Loucy (cell line): ENCODE measurements around the gene BCL2.

Experiments used
- H2AFZ ChIP-seq: fragments of 200-600 bp; sonication (generic); 2 replicates; pipeline ENCODE4 v1.6.0; 2016; ENCODE audit warnings: antibody characterized with exemption, mild to moderate bottlenecking, low read length, moderate library complexity
- H3F3A ChIP-seq: fragments of 200-600 bp; 2 replicates; pipeline ENCODE4 v1.6.0; 2016; ENCODE audit warnings: antibody characterized with exemption, low read depth, mild to moderate bottlenecking
- H3K27me3 ChIP-seq: fragments of 200-600 bp; sonication (generic); 2 replicates; pipeline ENCODE4 v1.6.1; 2014; ENCODE audit warnings: low read length, mild to moderate bottlenecking; ENCODE audit not compliant: insufficient read depth, poor library complexity, severe bottlenecking
- H3K36me3 ChIP-seq: fragments of 200-600 bp; sonication (generic); 2 replicates; pipeline ENCODE4 v1.6.1; 2016; ENCODE audit warnings: low read length; ENCODE audit not compliant: insufficient read depth
- H3K4me1 ChIP-seq: fragments of 200-600 bp; sonication (generic); 2 replicates; pipeline ENCODE4 v1.5.1; 2014; ENCODE audit warnings: low read length, mild to moderate bottlenecking; ENCODE audit not compliant: insufficient read depth, poor library complexity, severe bottlenecking
- H3K4me2 ChIP-seq: fragments of 200-600 bp; sonication (generic); 2 replicates; pipeline ENCODE4 v1.6.0; 2014; ENCODE audit warnings: antibody characterized with exemption, low read length, low read depth, mild to moderate bottlenecking; ENCODE audit not compliant: poor library complexity, severe bottlenecking
- H3K4me3 ChIP-seq: fragments of 200-600 bp; sonication (generic); 2 replicates; pipeline ENCODE4 v1.5.1; 2014; ENCODE audit warnings: low read length, mild to moderate bottlenecking, mixed read lengths; ENCODE audit not compliant: poor library complexity, severe bottlenecking
- H3K79me2 ChIP-seq: fragments of 200-600 bp; sonication (generic); 2 replicates; pipeline ENCODE4 v1.6.1; 2014; ENCODE audit warnings: low read length; ENCODE audit not compliant: insufficient read depth
- H3K9ac ChIP-seq: fragments of 200-600 bp; sonication (generic); 2 replicates; pipeline ENCODE4 v1.6.0; 2014; ENCODE audit warnings: mild to moderate bottlenecking, low read depth, low read length, moderate library complexity; ENCODE audit not compliant: poor library complexity, severe bottlenecking
- H3K9me2 ChIP-seq: fragments of 200-600 bp; sonication (generic); replicated peaks from 2 replicates; pipeline ENCODE4 v1.6.1; 2016; ENCODE audit warnings: low read depth, low read length, mixed read lengths
- H3K9me3 ChIP-seq: fragments of 200-600 bp; sonication (generic); 2 replicates; pipeline ENCODE4 v1.6.1; 2014; ENCODE audit warnings: mild to moderate bottlenecking, antibody characterized with exemption, low read length, low read depth; ENCODE audit not compliant: insufficient read depth
- H4K20me1 ChIP-seq: fragments of 200-600 bp; sonication (generic); 2 replicates; pipeline ENCODE4 v1.6.0; 2014; ENCODE audit warnings: antibody characterized with exemption, low read length, mild to moderate bottlenecking; ENCODE audit not compliant: insufficient read depth, poor library complexity, severe bottlenecking
- EZH2phosphoT487 ChIP-seq: fragments of 200-600 bp; IDR thresholded peaks from 2 replicates; pipeline ENCODE4 v1.6.1; 2018; ENCODE audit warnings: antibody characterized with exemption, mild to moderate bottlenecking, moderate library complexity, borderline replicate concordance
- TF ChIP-seq, protein P1 (sequence below): fragments of 200-600 bp; sonication (generic); conservative IDR thresholded peaks from 2 replicates; pipeline ENCODE4 v1.5.1; 2014; ENCODE audit warnings: mild to moderate bottlenecking, antibody characterized with exemption, low read length

BCL2 gene

DNA sequence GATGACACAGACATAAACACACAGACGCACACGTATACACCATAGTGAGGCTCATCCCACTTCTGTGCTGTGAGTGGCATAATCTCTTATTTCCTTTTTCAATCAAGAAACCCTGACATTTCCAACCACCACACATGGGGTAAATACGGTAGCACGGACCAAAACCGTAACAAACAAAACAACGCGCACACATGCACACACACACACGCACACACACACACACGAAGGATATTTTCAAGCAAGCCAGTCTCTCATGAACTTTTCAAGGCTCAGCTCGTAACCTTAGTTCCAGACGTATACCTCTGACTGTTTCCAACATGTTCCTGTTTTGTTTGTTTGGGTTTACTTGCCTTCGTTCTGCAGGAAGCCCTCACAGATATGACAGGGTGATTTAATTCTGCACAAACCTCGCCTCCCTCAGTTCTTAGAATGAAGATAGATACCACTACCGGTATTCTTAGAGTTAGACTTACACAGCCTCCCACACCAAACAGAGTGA, 119.8 kb downstream of the BCL2 start:
- Histone ChIP-seq H3K4me3 (no peak overlapping the region), H3K4me2 (no peak overlapping the region), H3K79me2 (peaks cover 60% of the 10 kb centered on the region), H3K9ac (no peak overlapping the region), H3K9me2 (no peaks in the 10 kb centered on the region), H3F3A (0 out of 2 replicates have a peak, but pooled peaks cover 5% of the 10 kb centered on the region), H2AFZ (no peak overlapping the region), H3K4me1 (peaks cover 12% of the 10 kb centered on the region), H3K36me3 (no peaks in the 10 kb centered on the region), H3K9me3 (no peaks in the 10 kb centered on the region), H3K27me3 (no peaks in the 10 kb centered on the region), H4K20me1 (peaks cover 10% of the 10 kb centered on the region)
- no peak for TF ChIP-seq EZH2phosphoT487
- TF ChIP-seq, protein P1, sequence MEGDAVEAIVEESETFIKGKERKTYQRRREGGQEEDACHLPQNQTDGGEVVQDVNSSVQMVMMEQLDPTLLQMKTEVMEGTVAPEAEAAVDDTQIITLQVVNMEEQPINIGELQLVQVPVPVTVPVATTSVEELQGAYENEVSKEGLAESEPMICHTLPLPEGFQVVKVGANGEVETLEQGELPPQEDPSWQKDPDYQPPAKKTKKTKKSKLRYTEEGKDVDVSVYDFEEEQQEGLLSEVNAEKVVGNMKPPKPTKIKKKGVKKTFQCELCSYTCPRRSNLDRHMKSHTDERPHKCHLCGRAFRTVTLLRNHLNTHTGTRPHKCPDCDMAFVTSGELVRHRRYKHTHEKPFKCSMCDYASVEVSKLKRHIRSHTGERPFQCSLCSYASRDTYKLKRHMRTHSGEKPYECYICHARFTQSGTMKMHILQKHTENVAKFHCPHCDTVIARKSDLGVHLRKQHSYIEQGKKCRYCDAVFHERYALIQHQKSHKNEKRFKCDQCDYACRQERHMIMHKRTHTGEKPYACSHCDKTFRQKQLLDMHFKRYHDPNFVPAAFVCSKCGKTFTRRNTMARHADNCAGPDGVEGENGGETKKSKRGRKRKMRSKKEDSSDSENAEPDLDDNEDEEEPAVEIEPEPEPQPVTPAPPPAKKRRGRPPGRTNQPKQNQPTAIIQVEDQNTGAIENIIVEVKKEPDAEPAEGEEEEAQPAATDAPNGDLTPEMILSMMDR: no peak

DNA sequence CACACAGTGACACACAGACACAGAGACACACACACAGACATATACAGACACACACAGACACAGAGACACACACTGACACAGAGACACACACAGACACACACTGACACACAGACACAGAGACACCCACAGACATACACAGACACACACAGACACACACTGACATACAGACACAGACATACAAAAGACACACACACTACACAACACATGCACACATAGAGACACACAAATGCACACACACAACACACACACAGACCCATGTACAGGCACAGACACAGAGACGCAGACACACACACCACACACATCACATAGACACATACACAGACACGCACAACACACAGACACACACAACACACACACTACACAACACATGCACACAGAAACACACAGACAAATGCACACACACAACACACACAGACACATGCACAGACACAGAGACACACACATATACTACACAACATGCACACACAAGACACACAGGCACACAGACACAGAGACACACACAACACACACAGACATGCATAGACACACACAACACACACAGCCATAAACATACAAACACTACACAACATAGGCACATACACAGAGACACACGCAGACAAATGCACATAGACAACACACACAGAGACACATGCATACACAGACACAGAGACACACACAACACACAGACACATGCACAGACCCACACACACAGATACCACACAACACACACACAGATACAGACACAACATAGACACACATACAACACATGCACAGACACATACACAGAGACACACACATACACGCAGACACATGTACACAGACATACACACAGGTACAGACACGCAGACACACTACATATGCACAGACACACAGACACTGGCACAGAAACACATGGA, 120.5 kb downstream of the BCL2 start:
- H3K27me3 ChIP-seq: no peaks in the 10 kb centered on the region
- no peaks in the 10 kb centered on the region for H3K9me2 ChIP-seq
- TF ChIP-seq EZH2phosphoT487: no peak
- TF ChIP-seq, protein P1: no peak
- peaks cover 53% of the 10 kb centered on the region for H3K79me2 ChIP-seq
- H3K4me2 ChIP-seq: no peak overlapping the region
- H4K20me1 ChIP-seq: peaks cover 7% of the 10 kb centered on the region
- H2AFZ ChIP-seq: no peak overlapping the region
- 0 out of 2 replicates have a peak, but pooled peaks cover 5% of the 10 kb centered on the region for H3F3A ChIP-seq
- peaks cover 12% of the 10 kb centered on the region for H3K4me1 ChIP-seq
- H3K9ac ChIP-seq: no peak overlapping the region
- no peaks in the 10 kb centered on the region for H3K36me3 ChIP-seq
- H3K4me3 ChIP-seq: no peak overlapping the region
- no peaks in the 10 kb centered on the region for H3K9me3 ChIP-seq

DNA sequence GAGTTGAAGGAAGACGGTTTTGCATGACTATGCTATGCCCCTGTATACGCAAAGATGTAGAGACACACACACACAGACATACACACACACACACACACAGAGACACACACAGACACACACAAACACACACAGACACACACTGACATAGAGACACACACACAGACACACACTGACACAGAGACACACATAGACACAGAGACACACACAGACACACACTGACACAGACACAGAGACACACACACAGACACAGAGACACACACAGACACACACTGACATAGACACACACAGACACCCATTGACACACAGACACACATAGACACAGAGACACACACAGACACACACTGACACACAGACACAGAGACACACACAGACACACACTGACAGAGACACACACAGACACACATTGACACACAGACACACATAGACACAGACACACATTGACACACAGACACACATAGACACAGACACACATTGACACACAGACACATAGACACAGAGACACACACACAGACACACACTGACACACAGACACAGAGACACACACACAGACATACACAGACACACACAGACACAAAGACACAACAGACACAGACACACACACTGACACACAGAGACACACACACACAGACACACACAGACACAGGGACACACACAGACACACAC, 121.3 kb downstream of the BCL2 start:
- peaks cover 50% of the 10 kb centered on the region for H3K79me2 ChIP-seq
- H3K4me3 ChIP-seq: no peak overlapping the region
- no peaks in the 10 kb centered on the region for H3K9me3 ChIP-seq

More for the DNA sequence above, 121.3 kb downstream of the BCL2 start:
- no peaks in the 10 kb centered on the region for H3K9me2 ChIP-seq
- no peak overlapping the region for H2AFZ ChIP-seq
- no peak overlapping the region for H3K4me2 ChIP-seq
- no peaks in the 10 kb centered on the region for H3K27me3 ChIP-seq
- peaks cover 12% of the 10 kb centered on the region for H3K4me1 ChIP-seq
- TF ChIP-seq, protein P1: no peak
- no peak for TF ChIP-seq EZH2phosphoT487
- H3K36me3 ChIP-seq: no peaks in the 10 kb centered on the region
- no peak overlapping the region for H3K9ac ChIP-seq
- H3F3A ChIP-seq: 0 out of 2 replicates have a peak, but pooled peaks cover 5% of the 10 kb centered on the region
- peaks cover 4% of the 10 kb centered on the region for H4K20me1 ChIP-seq
